Astrocyte of the cerebellum (primary cell): ENCODE measurements around the gene KCNH4.
A peak's percentile ranks its signal among the peaks of the same experiment; 100 is the strongest.
"Not testable (repeated sequence)": the region's sequence is repeated elsewhere in the genome, so short reads cannot be mapped to it uniquely, and the experiment has no call there.

Experiments
- DNase-seq: peaks from one replicate; pipeline ENCODE4 v3.0.0-alpha.2; 2011; ENCODE audit warnings: low read depth
- H3K4me3 ChIP-seq: 2 replicates; pipeline ENCODE4 v1.5.1; 2011; ENCODE audit warnings: mild to moderate bottlenecking, low read depth, low read length, moderate library complexity
- CTCF ChIP-seq: IDR thresholded peaks from 2 replicates; pipeline ENCODE4 v1.5.1; 2012; ENCODE audit warnings: low read length, low read depth, moderate library complexity, mild to moderate bottlenecking; ENCODE audit errors: missing control alignments
- in situ Hi-C: cut with HindIII; loops from 2 replicates; pipeline ENCODE4 v1.10.0; 2017; ENCODE audit warnings: low sequenced_read_pairs

Gene KCNH4

GRCh38 chr17:42188749-42189650 is 8.1 kb upstream of the KCNH4 start:
- no peak overlapping the region for H3K4me3 ChIP-seq
- no peak for DNase-seq
- in situ Hi-C loops, result no loop called here
- TF ChIP-seq CTCF, result no peak

- TF ChIP-seq CTCF, result no peak
- in situ Hi-C loops, result no loop called here
- DNase-seq, result no peak
- no peak overlapping the region for H3K4me3 ChIP-seq
These were observed 6.9 kb upstream of the KCNH4 start for GRCh38 chr17:42187833-42188232.

GRCh38 chr17:42186191-42186590 is 5.2 kb upstream of the KCNH4 start:
- DNase-seq, in situ Hi-C loops, H3K4me3 ChIP-seq: not testable (repeated sequence)

- in situ Hi-C loops, result no loop called here
- no peak overlapping the region for H3K4me3 ChIP-seq
- DNase-seq, result no peak
- TF ChIP-seq CTCF, result no peak
These were observed 4.6 kb upstream of the KCNH4 start for GRCh38 chr17:42185621-42185930.

- in situ Hi-C loops, result no loop called here
- no peak for TF ChIP-seq CTCF
- no peak for DNase-seq
- H3K4me3 ChIP-seq, result peak within 1 kb of the TSS; percentile 41
These were observed 4.0 kb upstream of the KCNH4 start, which contains the start of gene HCRT for GRCh38 chr17:42184713-42185620. Gene HCRT (minus strand): TSS chr17:42185452. CDS start chr17:42185365, 87 bp downstream.

GRCh38 chr17:42183741-42184711 is 3.1 kb upstream of the KCNH4 start:
- peak overlapping the region; percentile 41 for H3K4me3 ChIP-seq
- no peak for DNase-seq
- peak; percentile 60 for TF ChIP-seq CTCF
- in situ Hi-C loops, result no loop called here
